HepG2 (cell line): ENCODE results near the gene OR2J1. TPM values are rescaled to one million over a fixed set of nuclear protein-coding genes. Genes with fewer than 3 reads are reported as not detected.

Source experiments
- ATAC-seq: fragments of 200-7000 bp; cut with Tn5 transposase; 3 replicates; pipeline ENCODE4 v1.9.1; 2020; ENCODE audit warnings: mild to moderate bottlenecking, moderate library complexity
- BruUV-seq: library from RNA; stranded (reverse); fragments of 400-500 nt; replicated peaks from 2 replicates; lab custom pipeline; 2021; lab: Mats Ljungman, UMichigan
- CTCF ChIA-PET: fragments of 300-600 bp; formaldehyde crosslinking; extraction: SDS; loops from one replicate; lab custom pipeline; 2021; ENCODE audit warnings: low total read pairs, inconsistent platforms, low intra/inter-chr PET ratio; lab: Yijun Ruan, JAX
- POLR2A ChIA-PET: fragments of 350-600 bp; sonication (Branson Sonifier 250); formaldehyde crosslinking; loops from one replicate; lab custom pipeline; 2020; ENCODE audit warnings: antibody characterized with exemption, inconsistent platforms; lab: Yijun Ruan, JAX
- DNase-seq: peaks from one replicate; pipeline ENCODE4 v3.0.0-alpha.2; 2015; ENCODE audit warnings: low spot score
- FAIRE-seq: peaks from 3 replicates; lab custom pipeline; 2011; peaks lifted over from hg19 to GRCh38; lab: Jason Lieb, UNC
- H2AFZ ChIP-seq: one replicate; pipeline ENCODE4 v1.6.1; 2011; ENCODE audit warnings: low read length, inconsistent platforms
- H3K27ac ChIP-seq: fragments of 300-600 bp; 3 replicates; pipeline ENCODE4 v1.8.0; 2011; ENCODE audit warnings: mixed run types, mild to moderate bottlenecking, mixed read lengths, low read length, inconsistent platforms; ENCODE audit not compliant: insufficient read depth; ENCODE audit errors: extremely low read length
- H3K27me3 ChIP-seq, 2 experiments: fragments of 200-600 bp in 1 of 2; 2 replicates in 1 of 2; 3 replicates in 1 of 2; pipeline versions ENCODE4 v1.6.0 to v1.8.0; 2011; ENCODE audit warnings: low read length in 2 of 2, mild to moderate bottlenecking in 2 of 2, moderate library complexity in 2 of 2, inconsistent platforms in 1 of 2; ENCODE audit not compliant: insufficient read depth in 2 of 2, control insufficient read depth in 1 of 2
- H3K36me3 ChIP-seq, 2 experiments: fragments of 200-600 bp in 1 of 2; replicated peaks in 1 of 2; 2 replicates in 1 of 2; 3 replicates in 1 of 2; pipeline versions ENCODE4 v1.5.1 to v1.8.0; 2011; ENCODE audit warnings: low read length in 2 of 2, inconsistent platforms in 1 of 2; ENCODE audit not compliant: insufficient read depth in 2 of 2, control insufficient read depth in 1 of 2
- H3K4me1 ChIP-seq: 2 replicates; pipeline ENCODE4 v1.5.1; 2012; ENCODE audit warnings: low read length, inconsistent platforms; ENCODE audit not compliant: insufficient read depth
- H3K4me2 ChIP-seq: 2 replicates; pipeline ENCODE4 v1.6.0; 2011; ENCODE audit warnings: low read depth, low read length, inconsistent platforms
- H3K4me3 ChIP-seq, 3 experiments: fragments of 200-600 bp in 1 of 3; sonication (generic), shearing (Covaris generic) in 1 of 3; replicated peaks in 1 of 3; 2 replicates each; pipeline ENCODE4 v1.5.1; 2011 to 2016; ENCODE audit warnings: low read length in 3 of 3, inconsistent platforms in 2 of 3, low read depth in 2 of 3, mild to moderate bottlenecking in 2 of 3, control low read depth in 1 of 3, mixed read lengths in 1 of 3; ENCODE audit not compliant: insufficient read depth in 1 of 3
- H3K79me2 ChIP-seq: one replicate; pipeline ENCODE4 v1.6.1; 2011; ENCODE audit warnings: low read length, inconsistent platforms; ENCODE audit not compliant: insufficient read depth
- H3K9ac ChIP-seq: 2 replicates; pipeline ENCODE4 v1.6.0; 2011; ENCODE audit warnings: mild to moderate bottlenecking, low read depth, low read length, inconsistent platforms; ENCODE audit not compliant: insufficient read depth
- H3K9me3 ChIP-seq: 2 replicates; pipeline ENCODE4 v1.5.1; 2012; ENCODE audit warnings: mild to moderate bottlenecking, low read length
- H4K20me1 ChIP-seq: 2 replicates; pipeline ENCODE4 v1.6.0; 2011; ENCODE audit warnings: inconsistent platforms, mild to moderate bottlenecking, low read length, moderate library complexity; ENCODE audit not compliant: insufficient read depth
- CTCF ChIP-seq: sonication (generic); formaldehyde crosslinking; IDR thresholded peaks from 2 replicates; pipeline ENCODE4 v1.5.0; 2020; ENCODE audit warnings: mild to moderate bottlenecking, missing genetic modification reagents, moderate library complexity
- DRAP1 ChIP-seq: IDR thresholded peaks from 2 replicates; pipeline ENCODE4 v1.6.1; 2016; ENCODE audit warnings: missing genetic modification reagents, missing compliant biosample characterization
- FOXC1 ChIP-seq: sonication (generic); formaldehyde crosslinking; IDR thresholded peaks from 2 replicates; pipeline ENCODE4 v1.8.0; 2022; ENCODE audit warnings: mild to moderate bottlenecking, missing genetic modification reagents, borderline replicate concordance
- HNRNPH1 ChIP-seq: fragments of 200-400 bp; formaldehyde crosslinking; optimal IDR thresholded peaks from 2 replicates; pipeline ENCODE3; 2017; ENCODE audit warnings: mild to moderate bottlenecking, low read depth, low read length
- KDM3A ChIP-seq: IDR thresholded peaks from 2 replicates; pipeline ENCODE4 v1.6.1; 2018; ENCODE audit warnings: low read depth, missing compliant biosample characterization
- KDM6A ChIP-seq: IDR thresholded peaks from 2 replicates; pipeline ENCODE4 v1.6.1; 2016; ENCODE audit warnings: low read depth
- KMT2A ChIP-seq: sonication (generic); formaldehyde crosslinking; IDR thresholded peaks from 2 replicates; pipeline ENCODE4 v1.4.0; 2020; ENCODE audit warnings: missing genetic modification reagents
- MAFF ChIP-seq: IDR thresholded peaks from 2 replicates; pipeline ENCODE4 v1.6.1; 2011; ENCODE audit warnings: low read depth, low read length, improper control_type of control experiment
- MAFG ChIP-seq: sonication (generic); formaldehyde crosslinking; IDR thresholded peaks from 2 replicates; pipeline ENCODE4 v1.5.1; 2020; ENCODE audit warnings: mild to moderate bottlenecking, missing genetic modification reagents
- MAFK ChIP-seq, 2 experiments: IDR thresholded peaks in 1 of 2; conservative IDR thresholded peaks in 1 of 2; 2 replicates each; pipeline ENCODE4 v1.6.1; 2011; ENCODE audit warnings: improper control_type of control experiment in 2 of 2, low read length in 2 of 2
- MATR3 ChIP-seq: sonication (generic); formaldehyde crosslinking; IDR thresholded peaks from 2 replicates; pipeline ENCODE4 v1.4.0; 2020; ENCODE audit warnings: missing genetic modification reagents
- MLX ChIP-seq: IDR thresholded peaks from 2 replicates; pipeline ENCODE4 v1.6.1; 2016
- SMC3 ChIP-seq: IDR thresholded peaks from 2 replicates; pipeline ENCODE4 v1.6.1; 2011; ENCODE audit warnings: low read length, improper control_type of control experiment
- SRF ChIP-seq: IDR thresholded peaks from 2 replicates; pipeline ENCODE4 v1.6.1; 2011; ENCODE audit warnings: mild to moderate bottlenecking, low read depth, low read length, moderate library complexity
- STAG1 ChIP-seq: sonication (generic); formaldehyde crosslinking; IDR thresholded peaks from 2 replicates; pipeline ENCODE4 v1.4.0; 2020; ENCODE audit warnings: missing genetic modification reagents
- ZKSCAN5 ChIP-seq: sonication (generic); formaldehyde crosslinking; IDR thresholded peaks from 2 replicates; pipeline ENCODE4 v1.5.1; 2020; ENCODE audit warnings: mild to moderate bottlenecking, missing genetic modification reagents
- ZNF230 ChIP-seq: sonication (generic); formaldehyde crosslinking; IDR thresholded peaks from 2 replicates; pipeline ENCODE4 v1.4.0; 2020; ENCODE audit warnings: mild to moderate bottlenecking, missing genetic modification reagents
- ZNF276 ChIP-seq: sonication (generic); formaldehyde crosslinking; IDR thresholded peaks from 2 replicates; pipeline ENCODE4 v1.4.0; 2020; ENCODE audit warnings: mild to moderate bottlenecking, low read depth, missing genetic modification reagents
- ZNF691 ChIP-seq: sonication (generic); formaldehyde crosslinking; IDR thresholded peaks from 2 replicates; pipeline ENCODE4 v1.4.0; 2020; ENCODE audit warnings: missing genetic modification reagents, low read depth, mild to moderate bottlenecking, borderline replicate concordance
- ZNF772 ChIP-seq: sonication (generic); formaldehyde crosslinking; IDR thresholded peaks from 2 replicates; pipeline ENCODE4 v1.5.0; 2020; ENCODE audit warnings: mild to moderate bottlenecking, missing genetic modification reagents
- WGBS: methylation state at CpG from one replicate; pipeline ENCODE4 v1.1.6; 2017; ENCODE audit warnings: low lambda C conversion rate; 5-methylcytosine and 5-hydroxymethylcytosine counted together
- in situ Hi-C: cut with HindIII; loops from 2 replicates; pipeline ENCODE4 v1.10.0; 2017; ENCODE audit warnings: low pct_unique_long_range_greater_than_20kb; ENCODE audit not compliant: extremely low pct_ligation_motif_present
- intact Hi-C: fragments of 100-400 bp; cut with micrococcal nuclease; formaldehyde crosslinking; loops from one replicate; pipeline ENCODE4 v1.10.0; 2022; ENCODE audit not compliant: unreplicated experiment
- polyA plus RNA-seq, 8 experiments: library from polyadenylated mRNA; depleted of rRNA in 3 of 8; stranded (reverse) in 7 of 8; unstranded in 1 of 8; fragments of >200 nt; fragmentation: Illumina TruSeq in 4 of 8; extraction: Trizol in 4 of 8; gene quantifications; 2 replicates each; pipeline versions ENCODE4 v1.2.1 to v1.2.3, GENCODE V29; 2011 to 2016; ENCODE audit warnings: low read depth in 4 of 8, missing spikeins in 1 of 8, mixed read lengths in 1 of 8; ENCODE audit not compliant: insufficient read depth in 1 of 8
- total RNA-seq, 5 experiments: library from RNA; depleted of rRNA; stranded (reverse); fragments of >200 nt; fragmentation: Illumina TruSeq; extraction: Trizol; gene quantifications; 2 replicates each; pipeline ENCODE4 v1.2.3, GENCODE V29; 2016; ENCODE audit warnings: low read depth in 1 of 5

Gene OR2J1
- total and polyA plus RNA-seq, 2 of the 13 experiments (the other 11 are each of a cell fraction or from before 2014, with no cell fraction given) = 0.07 TPM; not detected in 1

- POLR2A ChIA-PET = no interaction called here
- no peaks in the 10 kb centered on the region for H3K4me1 ChIP-seq
- FAIRE-seq = peak; percentile 36
- in situ Hi-C loops (no loop called here), intact Hi-C loops (loop anchor here (5.0 kb wide), 1 partner anchor 275 kb away; no protein-coding TSS in a partner anchor)
- H2AFZ ChIP-seq = no peak overlapping the region
- no peaks in the 10 kb centered on the region for H3K36me3 ChIP-seq
- peak; percentile 97 for ATAC-seq
- no TSS peak for BruUV-seq
- H4K20me1 ChIP-seq = no peaks in the 10 kb centered on the region
- no peak overlapping the region for H3K4me2 ChIP-seq
- H3K9me3 ChIP-seq = no peaks in the 10 kb centered on the region
- H3K27me3 ChIP-seq = no peaks in the 10 kb centered on the region
- H3K27ac ChIP-seq = no peak overlapping the region
- no peak overlapping the region for H3K4me3 ChIP-seq
- WGBS = 9% methylated on average over 7 of the region's 7 CpGs
- TF ChIP-seq MLX (no peak), MAFF (peak; percentile 71), DRAP1 (CRISPR knock-in tag) (no peak), MAFK (conservative IDR thresholded peaks at IDR 0.05 in 1 of 2, IDR thresholded peaks at IDR 0.05 in 1 of 2; ENCODE audit: low read length in 2 of 2) (peak; percentile 67 to 68), FOXC1 (CRISPR knock-in tag) (no peak), SMC3 (peak; percentile 9; the same call in 1 of the 2 replicates), HNRNPH1 (no peak), ZKSCAN5 (CRISPR knock-in tag) (no peak), SRF (no peak), ZNF276 (CRISPR knock-in tag) (no peak), ZNF772 (no peak), MATR3 (CRISPR knock-in tag) (no peak), KDM6A (CRISPR knock-in tag) (no peak), ZNF230 (CRISPR knock-in tag) (no peak), ZNF691 (CRISPR knock-in tag) (no peak), MAFG (CRISPR knock-in tag) (0 out of 2 replicates have a peak, but pooled peaks have one; percentile 50), KMT2A (no peak), STAG1 (peak; percentile 44), KDM3A (no peak), CTCF (peak; percentile 50)
- no peak overlapping the region for H3K9ac ChIP-seq
- CTCF ChIA-PET = no interaction called here
- peak; percentile 31 for DNase-seq
- no peaks in the 10 kb centered on the region for H3K79me2 ChIP-seq
Observed at GRCh38 chr6:29112135-29112534, 12.8 kb downstream of the OR2J1 start.
